Fibroblast of villous mesenchyme (primary cell): ENCODE results near the gene SCYGR4. TPM values are rescaled to one million over a fixed set of nuclear protein-coding genes. Genes with fewer than 3 reads are reported as not detected.

ENCODE experiments used
- DNase-seq: peaks from one replicate; pipeline ENCODE4 v3.0.0-alpha.2; 2010; ENCODE audit warnings: low read depth
- H3K4me3 ChIP-seq: 2 replicates; pipeline ENCODE4 v1.5.1; 2011; ENCODE audit warnings: low read depth, mild to moderate bottlenecking, low read length
- total RNA-seq: library from RNA; depleted of rRNA; stranded (reverse); fragments of >200 nt; gene quantifications from 2 replicates; pipeline ENCODE4 v1.2.3, GENCODE V29; 2012
- TF ChIP-seq, protein P1 (sequence below): IDR thresholded peaks from 2 replicates; pipeline ENCODE4 v1.5.1; 2012; ENCODE audit warnings: low read depth, mild to moderate bottlenecking, low read length; ENCODE audit not compliant: insufficient read depth

The SCYGR4 gene
- total RNA-seq, 1 donor: not detected

DNA sequence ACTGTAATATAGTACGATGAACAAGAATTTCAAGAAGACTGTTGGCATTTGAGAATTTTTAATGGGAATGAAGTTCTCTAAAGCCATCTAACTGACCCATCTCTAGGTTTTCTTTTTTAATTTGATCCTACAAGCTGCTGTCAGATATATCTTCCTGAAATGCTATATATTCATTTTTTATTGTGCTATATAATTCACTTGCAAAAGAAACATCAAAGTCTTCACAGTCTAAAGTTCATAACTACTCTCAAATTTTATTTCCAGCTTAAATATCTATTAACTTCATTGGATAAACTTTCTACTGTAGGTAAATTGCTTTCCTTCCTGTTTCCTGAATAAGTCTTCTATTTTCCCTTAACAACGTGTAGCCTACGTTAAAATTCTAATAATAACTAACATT, 14.9 kb upstream of the SCYGR4 start:
- DNase-seq: no peak
- TF ChIP-seq, protein P1, sequence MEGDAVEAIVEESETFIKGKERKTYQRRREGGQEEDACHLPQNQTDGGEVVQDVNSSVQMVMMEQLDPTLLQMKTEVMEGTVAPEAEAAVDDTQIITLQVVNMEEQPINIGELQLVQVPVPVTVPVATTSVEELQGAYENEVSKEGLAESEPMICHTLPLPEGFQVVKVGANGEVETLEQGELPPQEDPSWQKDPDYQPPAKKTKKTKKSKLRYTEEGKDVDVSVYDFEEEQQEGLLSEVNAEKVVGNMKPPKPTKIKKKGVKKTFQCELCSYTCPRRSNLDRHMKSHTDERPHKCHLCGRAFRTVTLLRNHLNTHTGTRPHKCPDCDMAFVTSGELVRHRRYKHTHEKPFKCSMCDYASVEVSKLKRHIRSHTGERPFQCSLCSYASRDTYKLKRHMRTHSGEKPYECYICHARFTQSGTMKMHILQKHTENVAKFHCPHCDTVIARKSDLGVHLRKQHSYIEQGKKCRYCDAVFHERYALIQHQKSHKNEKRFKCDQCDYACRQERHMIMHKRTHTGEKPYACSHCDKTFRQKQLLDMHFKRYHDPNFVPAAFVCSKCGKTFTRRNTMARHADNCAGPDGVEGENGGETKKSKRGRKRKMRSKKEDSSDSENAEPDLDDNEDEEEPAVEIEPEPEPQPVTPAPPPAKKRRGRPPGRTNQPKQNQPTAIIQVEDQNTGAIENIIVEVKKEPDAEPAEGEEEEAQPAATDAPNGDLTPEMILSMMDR: no peak
- H3K4me3 ChIP-seq: no peak overlapping the region

DNA sequence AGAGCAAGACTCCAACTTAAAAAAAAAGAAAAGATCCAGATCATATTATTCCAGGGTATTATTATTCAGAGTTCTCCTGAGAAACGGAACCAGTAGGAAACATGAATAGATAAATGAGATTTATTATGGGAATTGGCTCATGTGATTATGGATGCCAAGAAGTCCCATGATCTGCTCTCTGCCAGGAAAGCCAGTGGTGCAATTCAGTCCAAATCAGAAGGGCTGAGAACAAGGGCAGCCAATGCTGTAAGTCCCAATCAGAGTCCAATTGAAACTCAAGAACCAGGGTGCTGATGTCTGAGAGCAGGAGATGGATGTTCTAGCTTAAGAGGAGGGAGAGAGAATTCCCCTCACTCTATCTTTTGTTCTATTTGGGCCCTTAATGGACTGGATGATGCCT, 10.8 kb upstream of the SCYGR4 start:
- TF ChIP-seq, protein P1: no peak
- no peak overlapping the region for H3K4me3 ChIP-seq
- peak; percentile 16 for DNase-seq

DNA sequence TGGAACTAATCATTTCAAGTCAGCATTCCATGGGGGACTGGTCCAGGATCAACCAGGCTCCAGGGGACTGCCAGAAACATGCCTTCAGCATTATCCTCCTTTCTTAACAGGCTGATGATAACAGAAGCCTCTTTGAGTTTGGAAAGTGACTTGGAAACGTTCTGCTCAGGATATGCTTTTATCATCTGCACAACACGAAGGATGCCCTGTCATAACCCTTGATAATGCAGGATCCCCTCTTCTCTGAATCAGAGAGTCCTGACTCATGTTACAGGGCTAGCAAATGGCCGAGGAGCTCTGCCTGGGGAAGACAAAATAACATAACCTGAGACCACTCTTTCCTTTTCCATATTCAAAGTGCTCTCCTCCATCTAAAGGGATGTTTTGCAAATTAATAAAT, 9.4 kb upstream of the SCYGR4 start:
- TF ChIP-seq, protein P1: no peak
- no peak for DNase-seq
- H3K4me3 ChIP-seq: no peak overlapping the region

DNA sequence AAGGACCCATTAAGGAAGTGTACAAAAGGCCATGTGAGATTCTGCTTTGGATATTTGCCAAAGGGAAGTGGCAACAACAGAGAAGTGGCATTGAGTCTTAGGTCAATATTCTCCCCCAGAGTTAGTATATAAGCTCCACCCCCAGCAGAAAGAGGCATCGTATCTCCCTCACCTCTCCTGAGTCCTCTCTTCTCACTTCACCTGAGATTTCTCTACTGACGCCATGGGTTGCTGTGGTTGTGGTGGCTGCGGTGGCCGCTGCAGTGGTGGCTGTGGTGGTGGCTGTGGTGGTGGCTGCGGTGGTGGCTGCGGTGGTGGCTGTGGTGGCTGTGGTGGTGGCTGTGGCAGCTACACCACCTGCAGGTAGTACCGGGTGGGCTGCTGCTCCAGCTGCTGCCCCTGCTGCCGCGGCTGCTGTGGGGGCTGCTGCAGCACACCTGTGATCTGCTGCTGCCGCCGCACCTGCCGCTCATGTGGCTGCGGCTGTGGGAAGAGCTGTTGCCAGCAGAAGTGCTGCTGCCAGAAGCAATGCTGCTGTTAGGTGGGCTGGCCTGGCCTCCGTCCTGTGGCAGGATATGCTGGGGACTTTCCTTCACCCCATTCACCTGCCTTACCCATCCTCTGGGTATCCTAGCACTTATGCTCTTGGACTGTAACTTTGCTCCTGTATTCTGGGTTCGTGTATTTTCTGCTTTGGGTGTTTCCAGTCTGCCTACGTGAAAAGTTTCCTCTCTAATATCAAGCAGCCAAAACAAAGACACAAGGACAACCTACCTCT, 8.5 kb upstream of the SCYGR4 start:
- DNase-seq: no peak
- H3K4me3 ChIP-seq: no peak overlapping the region
- TF ChIP-seq, protein P1: no peak

DNA sequence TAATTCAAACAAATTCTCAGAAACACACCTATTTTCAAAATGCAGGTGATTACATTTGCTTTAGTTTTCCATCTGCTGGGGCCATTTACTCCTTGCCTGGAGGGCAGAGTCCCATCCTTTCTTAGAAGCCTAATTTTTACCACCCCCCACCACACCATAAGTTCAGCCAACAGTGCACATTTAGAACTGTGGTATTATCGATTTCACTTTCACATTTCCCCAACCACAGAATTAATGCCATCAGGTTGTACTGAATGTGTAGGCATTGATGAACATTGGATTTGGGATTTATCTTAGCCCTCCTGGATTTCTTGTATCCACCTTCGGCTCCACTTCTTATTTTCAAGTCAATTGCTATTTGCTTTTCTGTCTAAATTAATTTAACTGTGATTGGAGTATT, 7.2 kb upstream of the SCYGR4 start:
- TF ChIP-seq, protein P1: no peak
- H3K4me3 ChIP-seq: no peak overlapping the region
- DNase-seq: no peak

DNA sequence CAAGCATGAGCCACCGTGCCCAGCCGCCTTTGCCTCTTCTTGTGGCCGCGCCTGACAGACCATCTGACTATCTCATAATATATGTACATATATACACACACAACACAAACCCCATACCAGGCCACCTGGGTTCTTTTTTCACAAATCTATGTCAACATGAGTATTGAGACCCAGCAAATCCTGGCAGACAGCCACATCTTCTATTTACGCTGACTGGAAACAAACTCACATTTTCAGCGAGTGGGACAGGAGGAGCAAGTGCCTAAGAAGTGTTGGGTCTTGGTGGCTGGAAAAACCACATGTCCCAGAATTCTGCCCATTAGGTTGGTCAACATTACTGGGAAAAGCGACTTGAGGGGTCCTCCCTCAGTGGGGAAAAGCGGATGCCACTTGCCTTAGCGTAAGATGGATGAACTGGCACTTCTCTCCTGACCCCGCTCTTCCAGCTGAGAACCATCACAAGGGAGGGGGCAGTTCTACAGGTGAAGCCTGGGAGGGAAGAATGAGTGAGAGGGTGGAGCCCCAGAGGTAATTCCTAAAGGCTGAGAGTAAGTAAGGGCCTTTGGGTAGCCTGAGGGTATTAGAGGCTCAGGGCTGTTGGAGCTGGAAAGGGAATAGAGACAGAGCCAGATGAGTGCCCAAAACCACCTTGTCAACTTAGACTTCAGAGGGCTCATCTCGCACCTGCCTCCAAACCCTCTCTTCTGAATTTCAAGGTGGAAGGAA, 4.6 kb upstream of the SCYGR4 start:
- TF ChIP-seq, protein P1: no peak
- H3K4me3 ChIP-seq: no peak overlapping the region
- DNase-seq: no peak
